ENCODE data around the gene ARSA.

ARSA gene

GRCh38 chr22:50576806-50577696, 50.9 kb downstream of the ARSA start:
- DNase-seq = no peak

GRCh38 chr22:50576070-50576469, 51.9 kb downstream of the ARSA start:
- DNase-seq = no peak

GRCh38 chr22:50575426-50575941, 52.5 kb downstream of the ARSA start:
- DNase-seq = no peak

All from NCI-H1417 treated with DMSO at 0.1 percent for 48 hours (cell line).